Islet precursor cell (in vitro differentiated cells): ENCODE results near the gene DKC1.

ENCODE experiments used
- DNase-seq: peaks from one replicate; pipeline ENCODE4 v3.0.0-alpha.2; 2018

Gene DKC1

GRCh38 chrX:154738011-154738738, 24.5 kb upstream of the DKC1 start:
- DNase-seq, result no peak

- DNase-seq, result no peak
Measured at GRCh38 chrX:154739952-154740465, 22.7 kb upstream of the DKC1 start.

DNA sequence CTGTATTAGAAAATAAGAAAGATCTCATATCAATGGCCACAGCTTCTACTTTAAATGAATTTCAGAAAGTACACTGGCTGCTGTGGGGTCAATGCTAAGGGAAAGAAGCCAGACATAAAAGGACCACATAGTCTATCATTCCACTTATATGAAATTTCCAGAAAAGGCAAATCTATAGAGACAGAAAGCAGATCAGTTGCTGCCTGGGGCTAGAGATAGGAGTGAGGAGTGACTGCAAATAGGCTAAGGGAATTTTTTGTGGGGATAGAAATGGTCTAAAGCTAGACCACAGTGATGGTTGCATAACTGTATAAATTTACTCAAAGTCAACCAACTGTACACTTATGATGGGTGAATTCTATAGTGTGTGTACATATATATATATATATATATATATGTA, 20.1 kb upstream of the DKC1 start:
- no peak for DNase-seq

GRCh38 chrX:154748712-154749339, 13.8 kb upstream of the DKC1 start:
- DNase-seq, result peak; percentile 60

- DNase-seq, result no peak
Measured at GRCh38 chrX:154749856-154750255, 12.8 kb upstream of the DKC1 start.

- peak; percentile 62 for DNase-seq
Measured at GRCh38 chrX:154750301-154751202, 12.1 kb upstream of the DKC1 start, which contains the start of gene GAB3. Gene GAB3 (minus strand): TSS chrX:154751077. CDS start chrX:154751025, 52 bp downstream.

GRCh38 chrX:154751203-154751668, 11.4 kb upstream of the DKC1 start:
- DNase-seq, result no peak

GRCh38 chrX:154751669-154752271, 10.9 kb upstream of the DKC1 start:
- no peak for DNase-seq

GRCh38 chrX:154758696-154759095, 4.0 kb upstream of the DKC1 start:
- DNase-seq, result no peak

- no peak for DNase-seq
Measured at GRCh38 chrX:154761977-154762536, 607 bp upstream of the DKC1 start.

GRCh38 chrX:154774622-154775021, 12.0 kb downstream of the DKC1 start:
- no peak for DNase-seq

DNA sequence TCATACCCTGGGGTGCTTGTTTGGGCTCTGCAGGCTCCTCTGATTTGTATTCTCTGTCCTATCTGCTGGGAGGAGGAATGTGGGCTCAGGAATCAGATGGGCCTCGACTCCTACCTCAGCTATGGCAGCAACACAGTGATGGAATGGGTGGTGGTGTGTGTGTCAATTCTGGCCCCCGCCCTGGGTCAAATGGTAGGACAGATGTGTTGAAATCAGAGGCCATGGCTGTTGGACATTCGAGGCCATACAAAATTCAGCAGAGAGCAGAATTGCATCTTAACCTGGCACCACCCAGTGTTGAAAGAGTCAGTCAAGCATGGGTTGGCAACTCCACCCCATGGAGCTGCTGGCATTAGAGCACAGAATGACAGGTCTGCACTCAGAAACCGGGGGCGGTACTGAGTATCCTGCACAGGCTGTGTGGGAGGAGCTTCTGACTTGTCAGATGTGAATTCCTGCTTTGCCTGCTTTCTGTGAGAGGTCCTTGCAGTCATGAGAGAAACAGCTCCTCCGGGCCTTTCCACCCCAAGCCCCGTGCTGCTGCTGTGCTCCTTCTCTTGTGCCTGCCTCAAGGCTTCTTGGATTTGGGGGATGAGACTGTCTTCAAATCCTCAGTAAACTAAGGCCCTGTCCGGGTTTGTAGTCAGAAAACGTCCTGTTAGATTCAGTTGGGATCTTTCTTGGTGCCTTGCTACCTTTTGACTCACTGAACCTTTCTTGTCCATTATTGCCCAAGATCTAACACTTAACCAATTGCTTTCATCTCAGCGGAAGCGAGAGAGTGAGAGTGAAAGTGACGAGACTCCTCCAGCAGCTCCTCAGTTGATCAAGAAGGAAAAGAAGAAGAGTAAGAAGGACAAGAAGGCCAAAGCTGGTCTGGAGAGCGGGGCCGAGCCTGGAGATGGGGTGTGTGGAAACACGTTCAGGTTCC, 13.0 kb downstream of the DKC1 start:
- DNase-seq, result no peak

DNA sequence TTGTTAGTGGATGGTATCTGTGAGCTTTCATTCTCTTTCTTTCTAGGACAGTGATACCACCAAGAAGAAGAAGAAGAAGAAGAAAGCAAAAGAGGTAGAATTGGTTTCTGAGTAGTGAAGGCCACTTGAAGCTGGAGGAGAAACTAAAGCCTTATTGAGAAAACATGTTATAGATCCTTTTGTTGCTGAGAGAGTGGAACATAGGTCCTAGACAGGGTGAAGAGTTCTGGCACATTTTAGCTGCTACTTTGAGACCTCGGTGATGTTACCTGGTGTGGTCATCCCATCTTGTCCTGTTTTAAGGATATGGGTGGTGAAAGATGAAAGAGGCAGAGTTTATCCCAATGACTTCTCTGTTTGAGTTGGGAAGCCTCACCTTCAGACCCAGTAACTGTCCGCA, 14.1 kb downstream of the DKC1 start:
- DNase-seq, result no peak

DNA sequence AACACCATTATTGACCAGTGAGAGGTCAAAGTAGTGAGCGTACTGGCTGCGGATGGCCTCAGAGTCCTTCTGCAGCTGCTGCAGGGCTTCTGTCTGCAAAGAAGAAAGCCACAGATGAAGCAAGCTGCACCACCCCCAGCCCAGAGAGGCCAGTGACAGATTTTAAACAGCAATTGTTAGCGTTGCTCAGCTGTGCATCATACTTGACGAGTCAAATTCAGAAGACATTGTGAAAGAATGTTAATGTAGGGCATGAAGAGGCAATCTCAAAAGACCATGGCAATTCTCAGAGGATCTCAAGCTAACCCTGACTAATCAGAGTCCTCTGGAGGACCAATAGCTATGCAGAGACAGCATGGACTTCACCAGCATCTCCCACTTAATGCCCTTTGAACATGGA, 16.6 kb downstream of the DKC1 start:
- DNase-seq, result no peak

DNA sequence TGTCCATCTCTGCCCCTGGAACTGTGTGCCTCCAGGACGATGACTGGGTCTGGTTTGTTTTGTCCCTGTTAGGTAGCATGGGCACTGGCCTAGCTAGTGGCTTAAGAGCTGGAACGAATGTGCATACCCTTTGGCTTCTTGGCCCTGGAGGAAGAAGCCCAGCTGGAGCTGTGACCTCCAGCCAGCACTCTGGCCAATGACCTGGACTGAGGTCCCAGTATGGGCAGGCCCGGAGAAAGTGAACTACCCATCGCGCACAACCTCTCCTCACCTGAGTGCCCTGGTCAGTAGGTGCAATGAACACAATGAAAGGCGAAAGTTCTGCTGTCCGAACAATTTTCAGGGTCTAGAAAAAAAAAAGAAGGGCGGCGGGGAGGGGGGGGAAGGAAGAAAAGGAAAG, 18.3 kb downstream of the DKC1 start:
- DNase-seq, result no peak

DNA sequence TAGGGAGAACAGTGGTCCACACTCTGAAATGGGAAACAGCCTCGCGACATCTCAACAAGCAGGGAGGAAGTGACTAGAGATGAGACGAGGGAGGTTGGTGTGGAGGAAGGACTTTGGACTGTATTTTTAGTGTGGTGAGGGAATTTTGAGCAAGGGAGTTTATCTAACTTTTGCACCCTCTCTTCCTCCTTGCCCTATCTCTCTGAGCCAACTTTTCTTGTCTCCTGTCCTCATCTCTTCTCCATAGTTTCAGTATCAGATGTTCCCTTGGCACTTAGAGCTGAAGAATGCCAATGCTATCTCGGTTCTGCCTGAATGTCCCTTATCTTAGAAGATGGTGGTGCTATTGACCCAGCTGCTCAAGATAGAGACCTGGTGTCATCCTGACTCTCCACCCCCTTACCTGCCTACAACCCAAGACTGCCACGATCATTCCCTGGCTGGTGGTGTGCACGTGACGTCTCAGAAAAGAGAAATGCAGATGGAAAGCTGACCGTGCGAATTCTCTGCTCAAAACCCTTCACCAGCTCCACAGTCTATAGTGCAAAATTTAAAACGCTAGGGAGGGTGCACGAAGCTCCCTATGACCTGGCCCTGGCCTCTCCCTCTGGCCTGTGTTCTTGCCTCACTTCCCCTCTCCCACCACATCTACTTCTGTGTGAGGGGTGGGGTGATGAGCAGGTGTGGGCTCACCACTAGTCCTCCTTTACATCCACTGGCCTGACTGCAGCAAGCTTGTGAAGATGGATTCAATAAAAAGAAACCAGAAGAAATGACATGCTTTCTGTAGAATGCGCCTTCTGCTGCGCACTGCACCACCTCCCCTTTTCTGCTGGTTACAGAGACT, 21.7 kb downstream of the DKC1 start:
- no peak for DNase-seq

GRCh38 chrX:154785716-154786115, 23.1 kb downstream of the DKC1 start:
- no peak for DNase-seq

DNA sequence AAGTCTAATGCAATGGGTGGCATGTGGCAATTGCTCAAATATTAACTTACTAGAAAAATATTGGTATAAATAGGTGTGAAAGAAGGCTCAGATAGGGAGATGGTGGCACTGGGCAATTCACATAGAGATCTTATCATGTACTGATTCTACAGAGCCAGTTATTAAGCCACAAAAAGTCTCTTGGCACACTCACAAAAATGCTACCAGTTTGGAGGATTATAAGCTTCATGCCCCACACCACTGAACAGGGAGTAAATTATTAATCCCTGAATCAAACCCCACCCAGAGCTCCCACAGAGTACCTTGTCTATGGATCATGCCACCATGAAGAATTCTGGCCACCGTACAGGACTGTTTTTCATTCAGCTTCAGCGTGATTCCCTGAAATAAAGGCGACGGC, 28.8 kb downstream of the DKC1 start:
- no peak for DNase-seq

GRCh38 chrX:154791939-154792338, 29.3 kb downstream of the DKC1 start:
- no peak for DNase-seq

GRCh38 chrX:154793084-154793795, 30.6 kb downstream of the DKC1 start:
- DNase-seq, result no peak
